HepG2 (cell line): ENCODE measurements around the gene CALM1. TPM values are rescaled to one million over a fixed set of nuclear protein-coding genes. Genes with fewer than 3 reads are reported as not detected.
A peak's percentile ranks its signal among the peaks of the same experiment; 100 is the strongest.

ENCODE experiments used
- DR1 ChIP-seq: sonication (generic); formaldehyde crosslinking; IDR thresholded peaks from 2 replicates; pipeline ENCODE4 v1.8.0; 2021; ENCODE audit warnings: mild to moderate bottlenecking, missing genetic modification reagents, inconsistent platforms
- JUN ChIP-seq: sonication (generic); formaldehyde crosslinking; IDR thresholded peaks from 2 replicates; pipeline ENCODE4 v1.4.0; 2020; ENCODE audit warnings: mild to moderate bottlenecking, missing genetic modification reagents
- KLF12 ChIP-seq: sonication (generic); formaldehyde crosslinking; IDR thresholded peaks from 2 replicates; pipeline ENCODE4 v1.4.0; 2020; ENCODE audit warnings: missing genetic modification reagents, borderline replicate concordance
- MAFF ChIP-seq: IDR thresholded peaks from 2 replicates; pipeline ENCODE4 v1.6.1; 2011; ENCODE audit warnings: low read depth, low read length, improper control_type of control experiment
- MXD3 ChIP-seq: IDR thresholded peaks from 2 replicates; pipeline ENCODE4 v1.6.1; 2016; ENCODE audit warnings: mild to moderate bottlenecking, missing biosample characterization, missing genetic modification reagents
- NCOA5 ChIP-seq: sonication (generic); formaldehyde crosslinking; IDR thresholded peaks from 2 replicates; pipeline ENCODE4 v1.4.0; 2020; ENCODE audit warnings: missing genetic modification reagents
- NFYB ChIP-seq: sonication (generic); formaldehyde crosslinking; IDR thresholded peaks from 2 replicates; pipeline ENCODE4 v1.4.0; 2020; ENCODE audit warnings: missing genetic modification reagents
- NR1H2 ChIP-seq: sonication (generic); formaldehyde crosslinking; IDR thresholded peaks from 2 replicates; pipeline ENCODE4 v1.8.1; 2022; ENCODE audit warnings: low read depth, missing genetic modification reagents, borderline replicate concordance
- PAF1 ChIP-seq: IDR thresholded peaks from 2 replicates; pipeline ENCODE4 v1.6.1; 2016; ENCODE audit warnings: missing genetic modification reagents, missing compliant biosample characterization
- PHF8 ChIP-seq: sonication (generic); formaldehyde crosslinking; IDR thresholded peaks from 2 replicates; pipeline ENCODE4 v1.5.0; 2020; ENCODE audit warnings: missing genetic modification reagents
- RBM39 ChIP-seq: fragments of 200-400 bp; formaldehyde crosslinking; IDR thresholded peaks from one replicate; pipeline ENCODE4 v1.6.1; 2018; ENCODE audit warnings: antibody characterized with exemption, mild to moderate bottlenecking, low read depth, low read length; ENCODE audit not compliant: poor library complexity, severe bottlenecking
- RFX3 ChIP-seq: IDR thresholded peaks from 2 replicates; pipeline ENCODE4 v1.6.1; 2016; ENCODE audit warnings: missing biosample characterization, missing genetic modification reagents
- RFXAP ChIP-seq: sonication (generic); formaldehyde crosslinking; IDR thresholded peaks from 2 replicates; pipeline ENCODE4 v1.4.0; 2020; ENCODE audit warnings: missing genetic modification reagents, borderline replicate concordance
- TBL1XR1 ChIP-seq: fragments of 150-350 bp; IDR thresholded peaks from 2 replicates; pipeline ENCODE4 v1.6.1; 2014; ENCODE audit warnings: borderline replicate concordance, low read length; ENCODE audit not compliant: partially characterized antibody
- TEAD2 ChIP-seq: sonication (generic); formaldehyde crosslinking; IDR thresholded peaks from 2 replicates; pipeline ENCODE4 v1.9.0; 2021; ENCODE audit warnings: missing genetic modification reagents
- ZBTB25 ChIP-seq: IDR thresholded peaks from 2 replicates; pipeline ENCODE4 v1.6.1; 2018; ENCODE audit warnings: missing genetic modification reagents
- ZBTB46 ChIP-seq: sonication (generic); formaldehyde crosslinking; IDR thresholded peaks from 2 replicates; pipeline ENCODE4 v1.4.0; 2020; ENCODE audit warnings: mild to moderate bottlenecking, missing genetic modification reagents, borderline replicate concordance
- ZMYM2 ChIP-seq: sonication (generic); formaldehyde crosslinking; IDR thresholded peaks from 2 replicates; pipeline ENCODE4 v1.8.0; 2022; ENCODE audit warnings: mild to moderate bottlenecking, missing genetic modification reagents
- ZNF367 ChIP-seq: sonication (generic); formaldehyde crosslinking; IDR thresholded peaks from 2 replicates; pipeline ENCODE4 v1.4.0; 2020; ENCODE audit warnings: missing genetic modification reagents, borderline replicate concordance
- ZNF549 ChIP-seq: sonication (generic); formaldehyde crosslinking; IDR thresholded peaks from 2 replicates; pipeline ENCODE4 v1.5.0; 2020; ENCODE audit warnings: missing genetic modification reagents
- ZNF552 ChIP-seq: sonication (generic); formaldehyde crosslinking; IDR thresholded peaks from 2 replicates; pipeline ENCODE4 v1.9.0; 2022; ENCODE audit warnings: missing genetic modification reagents, mild to moderate bottlenecking, borderline replicate concordance
- ZNF619 ChIP-seq: sonication (generic); formaldehyde crosslinking; IDR thresholded peaks from 2 replicates; pipeline ENCODE4 v1.4.0; 2020; ENCODE audit warnings: mild to moderate bottlenecking, missing genetic modification reagents
- ZNF7 ChIP-seq: IDR thresholded peaks from 2 replicates; pipeline ENCODE4 v1.6.1; 2016; ENCODE audit warnings: missing biosample characterization, missing genetic modification reagents
- ZNF710 ChIP-seq: sonication (generic); formaldehyde crosslinking; IDR thresholded peaks from 2 replicates; pipeline ENCODE4 v1.5.0; 2020; ENCODE audit warnings: mild to moderate bottlenecking, missing genetic modification reagents, borderline replicate concordance
- ZNF724P ChIP-seq: sonication (generic); formaldehyde crosslinking; IDR thresholded peaks from 2 replicates; pipeline ENCODE4 v1.8.0; 2022; ENCODE audit warnings: missing genetic modification reagents, borderline replicate concordance
- ZNF782 ChIP-seq: sonication (generic); formaldehyde crosslinking; IDR thresholded peaks from 2 replicates; pipeline ENCODE4 v1.4.0; 2020; ENCODE audit warnings: missing genetic modification reagents, mild to moderate bottlenecking, borderline replicate concordance
- polyA plus RNA-seq, 8 experiments: library from polyadenylated mRNA; depleted of rRNA in 3 of 8; stranded (reverse) in 7 of 8; unstranded in 1 of 8; fragments of >200 nt; fragmentation: Illumina TruSeq in 4 of 8; extraction: Trizol in 4 of 8; gene quantifications; 2 replicates each; pipeline versions ENCODE4 v1.2.1 to v1.2.3, GENCODE V29; 2011 to 2016; ENCODE audit warnings: low read depth in 4 of 8, missing spikeins in 1 of 8, mixed read lengths in 1 of 8; ENCODE audit not compliant: insufficient read depth in 1 of 8
- total RNA-seq, 5 experiments: library from RNA; depleted of rRNA; stranded (reverse); fragments of >200 nt; fragmentation: Illumina TruSeq; extraction: Trizol; gene quantifications; 2 replicates each; pipeline ENCODE4 v1.2.3, GENCODE V29; 2016; ENCODE audit warnings: low read depth in 1 of 5

CALM1 gene
- total and polyA plus RNA-seq, 2 of the 13 experiments (the other 11 are each of a cell fraction or from before 2014, with no cell fraction given), result 110 to 238 TPM

- TF ChIP-seq ZBTB46 (CRISPR knock-in tag), result no peak
- TF ChIP-seq PAF1 (CRISPR knock-in tag), result no peak
- no peak for TF ChIP-seq ZNF710
- no peak for TF ChIP-seq TEAD2 (CRISPR knock-in tag)
- no peak for TF ChIP-seq KLF12 (CRISPR knock-in tag)
- TF ChIP-seq ZNF552 (CRISPR knock-in tag), result no peak
- no peak for TF ChIP-seq NCOA5 (CRISPR knock-in tag)
- no peak for TF ChIP-seq NFYB (CRISPR knock-in tag)
- no peak; the same call in 1 of the 2 replicates for TF ChIP-seq ZNF724P (CRISPR knock-in tag)
- no peak for TF ChIP-seq MAFF
- 0 out of 2 replicates have a peak, but pooled peaks have one; percentile 62 for TF ChIP-seq ZNF782 (CRISPR knock-in tag)
- no peak for TF ChIP-seq ZNF549
- TF ChIP-seq JUN (CRISPR knock-in tag), result 0 out of 2 replicates have a peak, but pooled peaks have one; percentile 11
- no peak for TF ChIP-seq NR1H2 (CRISPR knock-in tag)
- TF ChIP-seq RBM39, result peak; percentile 16
- TF ChIP-seq ZBTB25, result no peak
- no peak for TF ChIP-seq RFXAP
- no peak for TF ChIP-seq ZMYM2 (CRISPR knock-in tag)
- TF ChIP-seq ZNF619 (CRISPR knock-in tag), result no peak
- TF ChIP-seq ZNF367 (CRISPR knock-in tag), result no peak
- no peak for TF ChIP-seq DR1
- TF ChIP-seq TBL1XR1, result no peak
- no peak for TF ChIP-seq MXD3 (CRISPR knock-in tag)
- TF ChIP-seq ZNF7 (CRISPR knock-in tag), result no peak
- TF ChIP-seq PHF8, result peak; percentile 2; the same call in 1 of the 2 replicates
- no peak for TF ChIP-seq RFX3 (CRISPR knock-in tag)
These were observed 12.9 kb upstream of the CALM1 start (continued) for GRCh38 chr14:90383731-90384542.
